ENCODE measurements around the gene HIVEP3.

Gene HIVEP3

GRCh38 chr1:41542196-41542930, 376.4 kb downstream of the HIVEP3 start:
- in situ Hi-C loops (cut with MboI; ENCODE audit: low sequenced_read_pairs) = no loop called here

GRCh38 chr1:41541592-41541952, 377.1 kb downstream of the HIVEP3 start:
- in situ Hi-C loops (cut with MboI; ENCODE audit: low sequenced_read_pairs) = no loop called here

DNA sequence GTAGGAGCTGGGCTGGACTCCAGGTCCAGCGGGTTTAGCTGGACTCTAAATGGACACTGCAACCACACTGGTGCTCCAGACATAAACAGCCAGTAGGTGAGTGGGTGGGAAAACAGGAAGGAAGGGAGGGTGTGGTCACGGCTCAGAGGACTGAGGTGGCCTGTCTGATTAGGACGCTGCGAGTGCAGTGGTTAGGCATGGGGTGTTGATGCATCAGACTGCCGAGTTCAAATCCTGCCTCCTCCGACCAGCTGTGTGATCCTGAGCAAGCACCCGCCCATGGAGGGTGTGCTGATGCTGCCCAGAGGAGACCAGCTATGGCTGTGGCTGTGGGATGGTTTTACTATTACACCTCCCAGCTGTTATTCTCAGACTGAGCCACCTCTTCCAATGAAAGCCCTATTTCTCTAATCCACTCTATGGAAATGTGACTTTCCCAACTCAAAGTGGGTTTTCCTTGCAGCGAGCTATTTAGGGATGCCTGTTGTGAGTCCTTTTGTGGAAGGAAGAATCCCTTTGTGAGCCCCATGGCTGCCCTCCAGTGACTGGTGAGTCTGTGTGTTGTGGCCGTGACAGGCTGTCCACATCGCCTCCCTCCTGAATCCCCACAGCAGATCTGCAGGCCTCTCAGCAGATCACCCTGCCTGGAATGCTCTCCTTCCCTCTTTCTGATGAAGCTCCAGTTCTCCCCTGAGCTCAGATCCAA, 377.7 kb downstream of the HIVEP3 start:
- in situ Hi-C loops (cut with MboI; ENCODE audit: low sequenced_read_pairs) = no loop called here

- in situ Hi-C loops (cut with MboI; ENCODE audit: low sequenced_read_pairs) = no loop called here
These were observed 378.7 kb downstream of the HIVEP3 start for GRCh38 chr1:41539999-41540398.

DNA sequence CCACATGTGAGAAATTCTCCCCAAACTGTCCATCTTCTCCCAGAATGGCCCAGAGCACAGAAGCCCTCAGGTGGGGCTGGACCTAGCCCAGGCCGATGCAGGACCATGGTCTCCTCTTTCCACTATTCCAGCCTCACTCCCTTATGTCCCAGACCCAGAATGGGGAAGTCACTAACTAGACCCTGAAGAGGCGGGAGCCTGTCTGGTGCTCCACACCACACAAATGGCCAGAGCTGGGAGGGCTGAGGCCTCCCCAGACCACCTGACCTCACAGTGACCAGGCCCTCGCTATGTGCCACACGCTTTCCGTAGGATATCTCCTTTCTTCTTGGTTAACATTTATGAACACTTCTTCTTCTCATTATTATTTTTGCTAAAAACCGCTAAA, 379.3 kb downstream of the HIVEP3 start:
- in situ Hi-C loops (cut with MboI; ENCODE audit: low sequenced_read_pairs) = no loop called here

- in situ Hi-C loops (cut with MboI; ENCODE audit: low sequenced_read_pairs) = no loop called here
These were observed 379.8 kb downstream of the HIVEP3 start for GRCh38 chr1:41538741-41539417.

- in situ Hi-C loops (cut with MboI; ENCODE audit: low sequenced_read_pairs) = no loop called here
These were observed 380.9 kb downstream of the HIVEP3 start for GRCh38 chr1:41537788-41538351.

DNA sequence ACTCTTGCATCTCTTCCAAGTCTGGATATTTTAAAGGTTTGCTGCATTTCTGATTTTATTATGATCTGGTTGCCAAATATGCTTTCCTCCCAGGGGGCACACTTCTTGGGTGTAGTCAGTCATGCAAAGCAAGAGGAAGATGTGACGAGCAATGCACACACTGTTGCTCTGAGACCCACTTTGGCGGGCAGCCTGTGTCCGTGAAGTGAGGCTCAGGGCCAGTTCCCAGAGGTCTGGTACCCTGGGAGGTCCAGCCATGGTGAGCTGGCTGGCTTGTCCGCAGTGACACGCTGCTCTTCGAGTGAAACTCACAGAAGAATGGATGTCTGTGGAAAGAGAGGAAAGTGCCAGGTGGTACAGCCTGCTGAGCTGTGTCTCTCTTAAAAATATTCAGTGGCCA, 381.5 kb downstream of the HIVEP3 start:
- in situ Hi-C loops (cut with MboI; ENCODE audit: low sequenced_read_pairs) = no loop called here

DNA sequence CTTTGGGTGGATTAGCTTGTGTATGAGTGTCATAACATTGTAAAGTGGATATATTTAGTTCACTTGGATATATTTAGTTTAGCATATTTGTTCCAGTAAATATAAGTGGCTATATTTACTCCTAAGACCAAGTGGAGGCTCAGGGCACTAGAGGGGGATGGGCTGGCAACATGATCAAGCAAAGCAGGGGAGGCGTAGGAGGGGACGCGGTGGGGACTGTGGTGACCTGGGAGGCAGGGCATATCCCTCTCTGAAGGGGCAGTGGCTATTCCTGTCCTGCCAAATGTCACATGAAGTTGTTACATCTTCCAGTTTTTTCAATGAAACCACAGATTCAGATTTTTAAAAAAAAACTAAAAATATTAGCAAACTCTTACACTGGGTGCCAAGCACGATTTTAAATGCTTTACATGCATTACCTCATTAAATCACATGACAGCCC, 382.3 kb downstream of the HIVEP3 start:
- in situ Hi-C loops (cut with MboI; ENCODE audit: low sequenced_read_pairs) = no loop called here

DNA sequence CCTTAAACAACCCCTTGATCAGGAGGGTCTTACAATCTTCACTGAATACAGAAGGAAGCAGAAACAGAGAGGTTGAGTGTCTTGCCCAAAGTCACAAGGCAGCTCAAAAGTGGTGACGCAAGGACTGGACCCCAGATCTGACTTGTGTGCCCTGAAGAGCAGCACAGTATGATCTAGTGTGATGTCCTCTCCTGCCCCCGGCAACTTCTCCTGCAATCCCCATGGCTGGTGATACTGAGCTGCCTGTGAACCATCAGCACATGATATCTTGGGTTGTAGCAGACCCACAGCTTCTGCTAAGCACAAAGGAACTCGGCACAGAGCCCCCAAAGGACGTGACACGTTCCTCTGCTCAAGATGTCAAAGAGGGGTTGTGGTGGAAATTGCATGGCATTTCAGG, 383.0 kb downstream of the HIVEP3 start:
- in situ Hi-C loops (cut with MboI; ENCODE audit: low sequenced_read_pairs) = no loop called here

DNA sequence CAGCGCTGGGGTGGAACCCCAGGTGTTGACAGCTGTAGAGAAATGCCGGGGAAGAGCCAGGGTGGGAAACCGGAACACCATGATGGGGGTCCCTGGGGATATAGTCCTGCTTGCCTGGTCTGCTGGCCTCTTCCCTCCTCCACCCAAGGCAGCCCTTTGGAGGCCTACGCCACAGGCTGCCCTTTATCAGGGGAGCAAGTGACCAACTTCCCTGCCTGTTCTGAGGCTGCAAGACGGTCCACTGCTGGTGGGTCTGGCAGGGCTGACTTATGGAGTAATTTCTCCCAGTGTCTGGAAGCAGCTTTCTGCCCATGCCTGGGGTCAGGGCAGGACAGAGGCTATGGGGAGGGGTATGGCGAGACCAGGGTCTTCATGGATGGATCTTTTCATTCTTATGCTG, 383.4 kb downstream of the HIVEP3 start:
- in situ Hi-C loops (cut with MboI; ENCODE audit: low sequenced_read_pairs) = no loop called here

DNA sequence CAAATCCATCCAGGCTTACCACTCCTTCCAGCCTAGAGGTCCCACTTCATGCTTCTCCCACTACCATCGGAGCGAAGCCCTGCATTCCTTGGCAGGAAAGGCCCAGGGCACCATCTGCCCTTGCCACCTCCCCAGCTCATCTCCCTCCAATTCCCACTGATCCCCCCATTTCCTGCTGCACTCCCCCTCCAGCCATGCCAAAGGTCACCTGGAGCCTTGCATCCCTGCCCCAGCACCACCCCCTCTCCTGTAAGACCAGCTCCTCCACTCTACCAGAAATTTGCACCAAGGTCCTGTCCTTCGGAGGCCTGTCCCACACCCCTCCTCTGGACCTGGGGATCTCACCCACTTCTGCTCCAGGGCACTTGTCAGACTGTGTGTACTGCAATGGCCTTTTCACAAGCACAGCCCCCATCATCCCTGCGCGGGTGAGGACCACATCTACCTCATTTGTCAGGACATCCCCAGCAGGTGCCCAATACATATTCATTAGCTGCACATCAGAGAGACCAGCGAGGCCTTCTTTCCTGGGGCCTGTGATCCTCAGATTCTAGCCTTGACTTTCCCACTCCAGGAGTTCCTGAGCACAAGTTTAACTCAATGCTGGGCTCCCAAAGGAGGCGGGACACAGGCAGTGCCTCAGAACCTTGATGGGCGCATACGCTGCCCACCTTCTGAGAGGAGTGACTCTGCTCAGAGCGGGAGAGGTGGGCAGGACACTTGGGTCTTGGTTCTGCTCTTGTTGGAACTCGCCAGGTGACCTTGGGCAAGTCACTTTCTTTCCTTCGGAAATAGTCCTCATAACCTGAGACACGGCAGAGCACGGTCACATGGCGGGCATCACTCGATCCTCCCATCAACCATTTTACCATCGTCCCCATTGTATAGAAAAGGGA, 384.3 kb downstream of the HIVEP3 start:
- in situ Hi-C loops (cut with MboI; ENCODE audit: low sequenced_read_pairs) = no loop called here

DNA sequence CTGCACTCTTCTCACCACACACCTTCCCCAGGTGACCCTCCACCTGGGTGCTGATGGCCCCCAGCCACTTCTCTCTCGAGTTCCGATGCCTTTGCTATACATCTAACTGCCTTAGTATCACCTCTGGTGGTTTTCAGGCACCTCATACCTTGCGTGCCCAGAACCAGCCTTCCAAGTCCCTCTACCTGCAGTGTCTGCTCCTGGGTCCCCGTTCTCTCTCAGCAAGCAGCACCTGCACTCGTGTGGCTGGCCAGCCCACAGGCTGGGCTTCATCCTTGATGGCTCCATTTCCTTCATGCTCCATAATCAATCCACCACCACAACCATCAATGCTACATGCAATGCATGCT, 385.0 kb downstream of the HIVEP3 start:
- in situ Hi-C loops (cut with MboI; ENCODE audit: low sequenced_read_pairs) = no loop called here

DNA sequence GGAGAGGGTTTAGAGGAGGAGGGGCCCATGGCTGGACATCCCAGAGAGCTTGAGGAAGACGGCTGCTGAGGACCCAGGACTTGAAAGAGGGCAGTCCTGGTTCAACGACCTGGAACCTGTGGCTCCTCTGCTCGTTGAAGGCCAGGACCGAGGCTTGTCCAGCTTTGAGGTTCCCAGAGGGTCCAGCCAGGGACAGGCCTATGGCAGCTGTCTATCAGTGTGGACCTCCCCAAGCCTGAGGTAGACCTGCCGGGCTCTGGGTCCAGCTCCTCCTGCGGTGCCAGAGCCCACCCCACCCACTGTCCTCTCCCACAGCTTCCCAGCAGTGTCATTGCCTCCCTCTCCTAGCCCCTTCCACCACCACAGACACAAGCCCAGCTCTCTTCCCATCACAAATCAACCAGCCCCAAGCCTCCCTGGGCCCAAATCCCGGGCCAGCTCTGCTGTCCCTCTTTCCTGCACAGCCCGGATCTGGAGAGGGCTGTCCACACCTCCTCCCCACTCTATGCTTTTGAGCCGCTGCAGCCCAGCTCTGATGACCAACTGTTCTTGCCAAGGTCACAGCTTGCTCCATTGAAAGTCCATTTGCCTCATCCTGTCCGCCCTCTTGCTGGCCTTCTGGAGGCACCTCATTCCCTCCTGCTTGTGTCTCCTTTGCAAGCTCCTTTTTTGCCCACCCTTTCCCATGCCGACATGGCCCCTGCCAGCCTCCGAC, 385.5 kb downstream of the HIVEP3 start:
- in situ Hi-C loops (cut with MboI; ENCODE audit: low sequenced_read_pairs) = no loop called here

DNA sequence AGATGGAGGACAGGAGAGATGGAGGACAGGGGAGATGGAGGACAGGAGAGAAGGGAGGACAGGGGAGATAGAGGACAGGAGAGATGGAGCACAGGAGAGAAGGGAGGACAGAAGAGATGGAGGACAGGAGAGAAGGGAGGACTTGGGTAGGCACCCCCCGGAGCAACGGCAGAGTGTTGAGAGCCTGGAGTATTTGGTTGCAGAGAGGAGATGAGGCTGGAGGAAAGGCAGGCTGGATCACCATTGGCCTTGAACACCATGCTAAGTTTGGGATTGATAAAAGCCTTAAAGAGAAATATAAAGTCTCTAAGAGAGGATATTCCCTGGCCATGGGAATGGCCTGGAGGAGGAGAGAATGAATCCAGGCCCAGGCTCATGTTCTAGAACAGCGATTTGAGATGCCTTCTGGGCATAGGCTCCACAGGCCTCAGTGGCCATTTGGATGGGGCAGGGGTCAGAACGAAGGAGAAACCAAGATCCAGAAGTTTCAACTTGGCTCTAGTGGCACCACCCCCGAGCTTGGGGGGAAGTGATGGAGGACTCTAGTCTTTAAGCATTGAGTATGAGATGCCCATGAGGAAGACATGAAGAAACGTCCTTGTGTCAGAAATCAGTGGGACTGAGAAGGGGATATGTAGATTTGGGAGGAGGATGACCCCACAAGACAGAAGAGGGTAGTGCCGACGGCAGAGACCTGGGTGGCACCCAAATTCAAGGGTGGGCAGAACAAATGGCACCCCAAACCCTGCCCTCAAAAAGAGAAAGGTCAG, 386.3 kb downstream of the HIVEP3 start:
- in situ Hi-C loops (cut with MboI; ENCODE audit: low sequenced_read_pairs) = no loop called here

DNA sequence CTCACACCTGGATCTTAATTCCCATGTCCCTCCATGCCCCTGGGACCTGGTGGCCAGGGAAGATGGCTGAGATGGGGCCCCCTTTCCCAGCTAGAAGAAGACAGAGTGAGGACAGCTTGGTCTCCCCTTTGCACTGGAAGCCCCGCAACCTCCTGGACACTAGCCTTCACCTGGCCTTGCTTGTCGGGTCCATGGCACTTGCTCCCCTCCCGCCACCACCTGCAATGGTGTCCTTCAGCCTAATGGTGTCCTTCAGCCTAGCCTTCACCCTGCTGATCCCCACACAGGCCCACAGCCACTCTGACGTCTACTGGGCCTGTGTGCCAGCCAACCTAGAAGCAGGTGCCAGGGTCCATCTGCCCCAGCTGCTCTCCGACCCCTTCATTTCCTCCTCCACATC, 388.3 kb downstream of the HIVEP3 start:
- in situ Hi-C loops (cut with MboI; ENCODE audit: low sequenced_read_pairs) = no loop called here

DNA sequence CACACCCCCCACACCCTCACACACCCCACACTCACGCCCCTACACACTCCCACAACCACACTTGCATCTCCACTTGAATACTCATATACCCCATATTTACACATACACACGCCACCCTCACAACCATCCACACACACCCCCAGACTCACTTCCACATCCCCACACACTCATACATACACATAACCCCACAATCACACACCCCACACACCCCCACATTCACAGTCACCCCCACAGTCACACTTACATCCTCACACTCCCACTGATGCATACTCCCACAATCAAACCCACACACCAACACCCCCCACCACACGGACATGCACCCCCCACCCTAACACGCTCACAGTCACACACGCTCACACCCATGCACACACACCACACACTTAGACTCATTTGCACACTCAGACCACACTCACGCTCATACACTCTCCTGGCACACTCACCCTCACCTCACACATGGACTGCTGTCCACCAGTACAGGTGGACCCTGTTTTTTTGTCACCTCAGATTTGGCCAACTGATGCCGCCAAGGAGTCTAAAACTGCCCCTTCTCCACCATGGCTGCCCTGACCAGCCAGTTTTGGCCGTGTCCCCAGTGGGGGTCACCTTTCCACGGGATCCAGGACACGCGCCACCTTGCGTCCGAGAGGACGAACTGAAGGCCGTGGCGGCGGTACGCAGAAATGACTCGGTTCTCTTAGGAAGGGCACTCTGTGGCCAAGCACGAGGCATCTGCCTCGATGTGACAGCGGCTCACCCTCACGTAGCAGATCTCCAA, 388.9 kb downstream of the HIVEP3 start:
- in situ Hi-C loops (cut with MboI; ENCODE audit: low sequenced_read_pairs) = no loop called here

DNA sequence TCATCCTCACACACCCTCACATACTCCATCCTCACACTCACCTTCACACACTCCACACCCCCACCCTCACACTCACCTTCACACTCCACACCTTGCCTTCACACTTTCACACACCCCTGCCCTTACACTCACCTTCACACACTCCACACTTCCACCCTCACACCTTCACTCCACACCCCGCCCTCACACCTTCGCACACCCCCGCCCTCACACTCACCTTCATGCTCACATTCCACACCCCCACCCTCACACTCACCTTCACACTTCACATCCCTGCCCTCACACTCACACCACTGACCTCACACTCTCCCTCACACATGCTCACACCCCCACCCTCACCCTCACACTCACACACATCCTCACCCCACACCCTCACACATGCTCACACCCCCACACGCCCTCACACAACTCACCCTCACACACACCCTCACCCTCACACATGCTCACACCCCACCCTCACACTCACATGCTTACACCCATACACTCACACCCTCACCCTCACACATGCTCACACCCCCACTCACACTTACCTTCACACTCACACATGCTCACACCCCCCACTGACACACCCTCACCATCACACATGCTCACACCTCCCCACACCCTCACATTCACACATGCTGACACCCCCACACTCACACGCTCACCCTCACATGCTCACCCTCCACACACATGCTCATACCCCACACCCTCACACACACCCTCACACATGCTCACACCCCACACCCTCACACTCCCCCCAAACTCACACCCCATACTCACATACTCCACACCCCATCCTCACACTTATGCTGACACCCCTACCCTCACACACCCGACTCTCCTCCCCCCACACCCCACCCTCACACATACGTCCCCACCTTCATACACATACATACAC, 389.8 kb downstream of the HIVEP3 start:
- in situ Hi-C loops (cut with MboI; ENCODE audit: low sequenced_read_pairs) = no loop called here

All from HL-60/S4 (cell line).